ENCODE data around the gene CCT7.

CCT7 gene

GRCh38 chr2:73225513-73226360 lies 8.4 kb upstream of the CCT7 start:
- DNase-seq (ENCODE audit: low read depth) = no peak

- no peak for DNase-seq (ENCODE audit: low read depth)
Measured at GRCh38 chr2:73227086-73227485, 7.0 kb upstream of the CCT7 start.

GRCh38 chr2:73228631-73229030 lies 5.5 kb upstream of the CCT7 start:
- DNase-seq (ENCODE audit: low read depth) = no peak

GRCh38 chr2:73232403-73233153 lies 1.5 kb upstream of the CCT7 start:
- DNase-seq (ENCODE audit: low read depth) = no peak

GRCh38 chr2:73233154-73233931 lies 765 bp upstream of the CCT7 start, which contains the start of gene PRADC1:
TSS of gene PRADC1 (minus strand) at chr2:73233239. CDS start at chr2:73233160, 79 bp downstream.
- peak; percentile 98 for DNase-seq (ENCODE audit: low read depth)

GRCh38 chr2:73235315-73236028 lies 1.4 kb downstream of the CCT7 start:
- no peak for DNase-seq (ENCODE audit: low read depth)

- DNase-seq (ENCODE audit: low read depth) = no peak
Measured at GRCh38 chr2:73237168-73237567, 3.1 kb downstream of the CCT7 start.

- DNase-seq (ENCODE audit: low read depth) = no peak
Measured at GRCh38 chr2:73238149-73238548, 4.0 kb downstream of the CCT7 start.

- no peak for DNase-seq (ENCODE audit: low read depth)
Measured at GRCh38 chr2:73238976-73239375, 4.9 kb downstream of the CCT7 start.

- DNase-seq (ENCODE audit: low read depth) = peak; percentile 68
Measured at GRCh38 chr2:73239776-73240175, 5.7 kb downstream of the CCT7 start.

GRCh38 chr2:73243884-73244570 lies 9.9 kb downstream of the CCT7 start:
- DNase-seq (ENCODE audit: low read depth) = no peak

GRCh38 chr2:73244580-73244979 lies 10.5 kb downstream of the CCT7 start:
- DNase-seq (ENCODE audit: low read depth) = no peak

GRCh38 chr2:73246850-73247249 lies 12.7 kb downstream of the CCT7 start:
- DNase-seq (ENCODE audit: low read depth) = no peak

GRCh38 chr2:73249636-73250035 lies 15.5 kb downstream of the CCT7 start:
- DNase-seq (ENCODE audit: low read depth) = no peak

GRCh38 chr2:73250872-73251846 lies 17.1 kb downstream of the CCT7 start:
- no peak for DNase-seq (ENCODE audit: low read depth)

- no peak for DNase-seq (ENCODE audit: low read depth)
Measured at GRCh38 chr2:73252238-73253027, 18.3 kb downstream of the CCT7 start.

- no peak for DNase-seq (ENCODE audit: low read depth)
Measured at GRCh38 chr2:73253400-73253799, 19.3 kb downstream of the CCT7 start.

GRCh38 chr2:73253901-73254300 lies 19.8 kb downstream of the CCT7 start:
- DNase-seq (ENCODE audit: low read depth) = no peak

- no peak for DNase-seq (ENCODE audit: low read depth)
Measured at GRCh38 chr2:73254343-73255006, 20.4 kb downstream of the CCT7 start.
